Measurements from ENCODE around the gene TULP1.
A peak's percentile ranks its signal among the peaks of the same experiment; 100 is the strongest.
"Not testable (repeated sequence)": the region's sequence is repeated elsewhere in the genome, so short reads cannot be mapped to it uniquely, and the experiment has no call there.

The TULP1 gene

DNA sequence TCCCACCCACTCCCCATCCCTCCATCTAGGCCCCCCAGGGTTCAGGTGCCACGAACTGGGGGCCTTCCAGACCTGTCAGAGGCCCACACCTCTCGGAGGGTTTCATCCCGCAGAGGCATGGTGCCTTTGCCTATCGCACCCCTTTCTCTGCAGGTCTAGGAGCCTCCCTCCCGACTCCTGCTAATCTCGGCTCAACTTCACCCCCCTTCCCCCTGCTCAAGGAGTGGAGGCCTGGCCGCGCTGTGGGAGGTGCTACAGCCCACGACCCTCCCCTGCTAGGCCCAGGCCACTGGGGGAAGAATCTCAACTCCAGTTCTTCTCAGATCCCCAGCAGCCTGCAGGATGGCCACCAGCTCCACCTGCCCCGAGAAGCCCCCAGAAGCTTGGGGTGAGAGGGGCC, at the start of gene TULP1:
Gene TULP1, minus strand, starts transcription at position 157 of the 400 bp plus-strand sequence. Its CDS starts 38 bp downstream, at position 119.
- DNase-seq: no peak

DNA sequence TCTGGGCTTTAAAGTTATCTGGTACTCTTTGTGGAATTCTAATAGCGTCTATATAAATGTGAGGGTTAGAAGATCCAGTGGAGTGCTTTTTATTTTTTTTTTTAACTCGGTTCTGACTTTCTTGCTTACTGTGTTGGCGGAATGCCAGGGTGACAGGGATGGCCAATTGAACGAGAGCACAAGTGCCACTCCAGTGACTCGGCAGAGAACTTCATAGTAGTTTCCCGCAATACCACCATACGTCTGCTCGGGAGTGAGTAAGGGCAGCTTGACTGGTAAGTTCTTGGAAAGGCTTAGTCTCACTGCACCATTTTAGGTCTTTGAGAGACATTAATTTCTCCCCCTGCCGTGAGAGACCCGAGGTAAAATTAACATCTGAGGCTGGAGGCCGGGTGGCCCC, 49.4 kb upstream of the TULP1 start:
- no peak for DNase-seq

GRCh38 chr6:35561113-35561512, 48.4 kb upstream of the TULP1 start:
- DNase-seq: no peak

GRCh38 chr6:35558571-35558970, 45.9 kb upstream of the TULP1 start:
- no peak for DNase-seq

DNA sequence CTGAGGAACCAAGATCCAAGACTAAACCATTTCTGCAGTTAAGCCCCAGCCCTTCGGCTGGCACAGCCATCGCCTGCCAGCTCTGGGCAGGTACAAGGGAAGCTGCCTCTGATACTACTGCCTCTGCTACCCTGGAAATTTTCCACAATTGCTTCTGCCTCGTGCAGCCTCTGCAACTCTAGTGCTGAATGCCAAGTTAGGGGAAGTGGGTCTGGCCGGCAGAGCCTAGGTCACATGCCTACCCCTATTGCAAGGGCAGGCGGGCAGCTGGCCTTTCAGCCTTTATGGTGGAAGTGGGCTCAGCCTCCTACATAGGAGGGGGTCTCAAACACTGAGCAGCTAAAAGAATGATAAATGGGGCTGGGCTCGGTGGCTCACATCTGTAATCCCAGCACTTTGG, 44.5 kb upstream of the TULP1 start:
- no peak for DNase-seq

- no peak for DNase-seq
Measured at GRCh38 chr6:35554811-35555210, 42.1 kb upstream of the TULP1 start.

GRCh38 chr6:35553315-35553714, 40.6 kb upstream of the TULP1 start:
- DNase-seq: no peak

- DNase-seq: peak; percentile 83
Measured at GRCh38 chr6:35552285-35552917, 39.7 kb upstream of the TULP1 start.

DNA sequence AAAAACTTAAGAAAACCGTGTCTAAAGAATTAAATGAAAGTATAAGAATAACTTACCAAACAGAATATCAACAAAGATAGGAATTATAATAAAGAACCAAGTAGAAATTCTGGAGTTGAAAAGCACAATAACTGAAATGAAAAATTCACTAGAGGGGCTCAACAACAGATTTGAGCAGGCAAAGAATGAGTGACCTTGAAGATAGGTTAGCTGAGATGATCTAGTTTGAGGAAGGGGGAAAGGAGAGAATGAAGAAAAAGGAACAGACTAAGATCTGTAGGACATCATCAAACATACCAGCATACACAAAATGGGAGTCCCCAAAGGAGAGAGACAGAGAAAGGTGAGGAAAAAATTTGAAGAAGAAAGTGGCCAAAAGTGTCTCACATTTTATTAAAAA, 37.7 kb upstream of the TULP1 start:
- no peak for DNase-seq

GRCh38 chr6:35547676-35548075, 35.0 kb upstream of the TULP1 start:
- no peak for DNase-seq

DNA sequence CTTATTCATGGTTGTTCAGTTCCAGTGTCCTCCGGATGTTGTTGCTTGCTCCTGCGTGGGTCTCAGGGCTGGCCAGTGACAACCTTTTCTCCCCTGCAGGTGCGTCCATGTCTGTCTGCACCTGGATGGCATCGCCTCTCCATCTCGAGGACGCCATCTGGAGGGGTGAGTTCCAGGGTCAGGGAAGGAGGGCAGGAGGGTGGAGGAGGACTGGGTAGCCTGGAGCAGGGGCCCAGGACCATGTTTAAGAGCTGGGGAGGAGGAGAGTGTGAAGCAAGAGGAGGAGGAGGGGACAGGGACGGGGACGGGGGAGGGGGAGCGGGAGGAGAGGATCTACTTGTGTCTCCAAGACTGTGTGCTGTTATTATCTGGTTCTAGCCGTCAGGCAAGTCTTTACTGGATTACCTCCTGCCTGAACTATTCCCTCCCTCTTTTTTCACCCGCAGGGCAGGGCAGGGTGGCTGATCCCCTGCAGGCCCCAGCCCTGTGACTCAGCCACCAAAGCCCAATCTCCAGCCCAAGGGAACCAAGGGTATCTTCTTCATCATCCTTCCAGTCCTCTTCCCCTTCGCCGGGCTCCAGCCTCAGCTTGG, 32.2 kb upstream of the TULP1 start:
- no peak for DNase-seq

DNA sequence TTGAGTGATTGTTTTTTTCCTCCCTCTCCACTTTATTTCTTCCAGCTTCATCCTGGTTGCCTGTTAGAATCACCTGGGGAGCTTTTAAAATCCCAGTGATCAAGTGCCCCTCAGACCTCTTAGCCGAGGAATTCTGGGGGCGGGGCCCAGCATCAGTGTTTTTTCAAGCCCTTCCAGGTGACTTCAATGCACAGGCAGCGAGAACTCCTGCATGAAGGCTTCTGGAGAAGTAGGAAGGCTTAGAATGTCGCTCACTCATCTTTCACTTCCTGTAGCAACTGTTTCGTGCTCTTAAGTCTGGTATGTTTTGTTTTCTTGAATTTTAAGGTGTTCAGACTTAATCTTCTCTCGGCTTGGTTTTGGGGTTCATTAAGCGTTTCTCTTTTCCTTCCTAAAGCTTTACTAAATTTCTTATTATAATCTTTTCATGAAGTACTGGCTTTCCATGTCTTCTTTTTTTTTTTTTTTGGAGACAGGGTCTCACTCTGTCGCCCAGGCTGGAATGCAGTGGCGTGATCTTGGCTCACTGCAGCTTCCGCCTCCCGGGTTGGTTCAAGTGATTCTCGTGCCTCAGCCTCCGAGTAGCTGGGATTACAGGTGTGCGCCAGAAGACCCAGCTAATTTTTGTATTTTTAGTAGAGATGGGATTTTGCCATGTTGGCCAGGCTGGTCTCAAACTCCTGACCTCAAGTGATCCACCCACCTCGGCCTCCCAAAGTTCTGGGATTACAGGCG, 30.9 kb upstream of the TULP1 start:
- DNase-seq: no peak

- DNase-seq: no peak
Measured at GRCh38 chr6:35541836-35542235, 29.1 kb upstream of the TULP1 start.

DNA sequence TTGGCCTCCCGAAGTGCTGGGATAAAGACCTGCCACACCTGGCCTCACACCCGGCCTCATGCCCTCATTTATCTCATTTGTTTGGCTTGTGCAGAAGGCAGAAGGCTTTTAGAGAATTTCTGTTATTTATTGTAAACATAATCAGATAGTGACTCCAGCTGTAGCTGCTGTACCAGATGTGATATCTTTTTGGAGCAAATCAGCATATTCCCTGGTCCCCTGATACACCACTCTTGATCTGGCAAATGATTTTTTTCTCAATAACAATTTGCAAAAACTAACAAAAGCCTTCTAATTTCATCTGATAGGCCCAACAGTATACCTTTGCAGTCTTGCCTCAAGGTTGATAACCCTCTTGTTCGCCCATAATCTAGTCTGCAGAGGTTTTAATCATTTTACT, 26.5 kb upstream of the TULP1 start:
- DNase-seq: no peak

GRCh38 chr6:35535847-35536246, 23.2 kb upstream of the TULP1 start:
- not testable (repeated sequence) for DNase-seq

GRCh38 chr6:35534407-35535170, 21.9 kb upstream of the TULP1 start:
- no peak for DNase-seq

DNA sequence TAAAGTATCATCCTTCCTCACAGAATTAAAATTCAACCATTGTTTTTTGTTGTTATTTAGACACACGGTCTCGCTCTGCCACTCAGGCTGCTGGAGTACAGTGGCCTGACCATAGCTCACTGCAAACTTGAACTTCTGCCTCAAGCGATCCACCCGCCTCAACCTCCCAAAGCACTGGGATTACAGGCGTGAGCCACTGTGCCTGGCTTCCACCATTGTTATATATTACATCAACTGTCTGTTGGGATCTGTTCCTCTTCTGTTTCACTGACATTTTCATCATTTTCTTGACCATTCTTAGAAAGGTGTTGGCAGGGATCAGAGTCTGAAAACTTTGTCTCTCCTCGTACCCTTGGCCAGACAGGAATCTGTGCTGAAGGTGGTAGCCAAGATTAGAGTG, 21.3 kb upstream of the TULP1 start:
- DNase-seq: no peak

GRCh38 chr6:35532126-35532525, 19.4 kb upstream of the TULP1 start:
- no peak for DNase-seq

GRCh38 chr6:35524380-35525020, 11.8 kb upstream of the TULP1 start:
- no peak for DNase-seq

DNA sequence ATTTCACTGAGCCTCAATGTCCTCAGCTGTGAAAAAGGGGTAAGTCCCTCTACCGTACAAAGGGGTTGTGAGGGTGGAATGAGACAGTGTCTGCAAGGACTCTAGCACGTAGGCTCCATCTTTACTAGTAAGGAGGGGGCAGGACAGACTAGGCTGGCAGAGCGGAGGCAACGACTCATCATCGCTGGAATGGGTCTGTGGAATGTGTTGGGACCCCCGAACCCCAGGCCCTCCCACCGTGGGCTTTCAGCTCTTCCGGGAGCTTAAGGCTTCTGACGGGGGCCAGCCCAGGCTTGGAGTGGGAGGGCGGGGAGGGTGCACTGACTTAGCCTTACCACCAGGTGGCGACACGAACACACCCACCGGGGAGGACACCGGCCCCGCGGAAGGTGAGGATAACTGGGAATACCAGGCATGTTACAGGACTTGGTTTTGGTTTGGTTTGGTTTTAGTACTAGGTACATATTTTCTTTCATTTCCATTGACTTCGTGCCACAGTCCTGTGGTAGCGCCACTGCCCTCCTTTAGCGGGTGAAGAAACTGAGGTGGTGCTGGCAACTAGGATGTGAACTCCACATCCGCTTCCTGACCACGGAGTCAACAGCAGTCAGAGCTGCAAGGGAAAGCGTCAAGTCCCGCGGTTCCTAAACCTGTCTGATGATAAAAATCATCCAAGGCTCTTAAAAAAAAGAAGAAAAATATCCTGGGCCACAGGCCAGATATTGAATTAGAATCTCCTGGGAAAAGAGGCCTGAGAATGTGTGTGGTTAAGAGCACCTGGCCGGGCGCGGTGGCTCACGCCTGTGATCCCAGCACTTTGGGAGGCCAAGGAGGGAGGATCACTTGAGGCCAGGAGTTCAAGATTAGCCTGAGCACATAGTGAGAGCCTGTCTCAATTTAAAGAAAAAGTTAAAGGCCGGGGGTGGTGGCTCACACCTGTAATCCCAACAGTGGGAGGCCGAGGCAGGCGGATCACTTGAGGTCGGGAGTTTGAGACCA, 10.3 kb upstream of the TULP1 start:
- peak; percentile 94 for DNase-seq

GRCh38 chr6:35522151-35522550, 9.5 kb upstream of the TULP1 start:
- DNase-seq: no peak

DNA sequence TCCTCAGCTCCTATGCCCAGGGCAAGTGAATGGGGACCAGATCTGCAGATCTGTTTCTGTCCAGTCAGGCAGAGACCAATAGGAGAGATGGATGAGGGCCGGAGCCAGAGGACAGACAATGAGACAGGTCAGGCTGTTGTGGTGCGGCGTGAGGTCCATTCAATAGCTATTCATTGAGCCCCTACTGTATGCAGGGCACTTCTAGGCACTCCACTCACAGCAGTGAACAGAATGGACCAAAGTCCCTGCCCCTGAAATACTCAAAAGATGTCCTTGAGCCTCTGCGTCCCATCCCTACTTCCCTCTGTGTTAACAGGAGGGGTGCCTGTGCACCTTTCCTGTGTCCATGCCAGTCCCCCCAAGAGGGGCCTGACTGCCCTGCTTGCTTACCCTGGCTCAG, 8.5 kb upstream of the TULP1 start:
- no peak for DNase-seq
